ENCODE results near the gene TOLLIP.

TOLLIP gene

DNA sequence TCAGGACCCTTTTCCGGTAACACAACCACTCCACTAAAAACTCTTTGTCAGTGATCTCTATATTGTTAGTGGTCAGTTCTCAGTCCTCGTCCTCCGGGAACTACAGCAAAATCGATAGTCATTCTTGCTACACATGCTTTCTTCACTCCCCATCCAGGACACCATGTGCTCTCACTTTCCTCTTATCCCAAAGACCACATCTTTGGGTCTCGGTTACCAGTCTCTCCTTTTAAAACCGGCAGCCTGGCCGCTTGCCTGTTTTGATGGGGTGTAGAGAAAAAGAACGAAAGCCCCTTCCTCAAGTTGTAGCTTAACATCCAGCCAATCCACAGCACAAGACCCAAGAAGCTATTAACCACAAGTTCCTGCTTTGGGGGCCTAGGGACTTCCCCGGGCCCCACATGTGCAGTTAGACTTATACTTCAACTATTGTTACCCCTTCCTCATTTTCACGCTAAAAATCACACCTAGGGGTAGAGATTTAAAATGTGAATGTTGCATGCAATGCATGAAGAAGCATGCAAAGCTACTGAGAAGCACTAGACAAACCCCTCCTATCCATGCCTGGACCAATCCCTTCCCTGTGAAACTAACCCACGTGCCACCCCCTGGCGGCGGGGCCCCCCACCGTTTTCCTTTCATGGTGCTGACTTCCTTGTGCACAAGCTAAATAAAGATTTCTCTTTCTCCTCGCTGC lies 1.5 kb upstream of the TOLLIP start:
- DNase-seq (ENCODE audit: low read depth in 2 of 2), result peak; percentile 34 to 39

DNA sequence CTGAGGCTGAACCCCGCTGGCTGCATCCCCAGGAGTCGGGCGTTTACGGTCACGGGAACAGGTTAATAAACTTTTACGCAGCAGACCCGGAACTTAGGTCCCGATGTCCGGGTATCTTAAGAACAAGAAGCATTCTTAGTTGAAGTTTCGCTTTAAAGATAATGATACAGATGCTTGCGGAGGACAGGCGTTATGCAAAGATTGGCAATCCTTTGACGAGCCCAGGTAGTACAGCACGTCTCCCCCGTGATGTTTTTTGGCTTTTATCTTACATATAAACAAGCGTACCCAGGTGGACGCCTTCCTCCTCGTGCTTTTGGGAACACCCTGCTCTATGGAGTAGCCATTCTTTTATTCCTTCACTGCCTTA lies 871 bp upstream of the TOLLIP start:
- no peak for DNase-seq (ENCODE audit: low read depth in 2 of 2)

GRCh38 chr11:1308743-1309497 lies 512 bp downstream of the TOLLIP start:
- DNase-seq (ENCODE audit: low read depth in 2 of 2), result no peak

- DNase-seq (ENCODE audit: low read depth in 2 of 2), result no peak
Measured at GRCh38 chr11:1307998-1308742, 1.3 kb downstream of the TOLLIP start.

- DNase-seq (ENCODE audit: low read depth in 2 of 2), result no peak
Measured at GRCh38 chr11:1307163-1307870, 2.1 kb downstream of the TOLLIP start.

DNA sequence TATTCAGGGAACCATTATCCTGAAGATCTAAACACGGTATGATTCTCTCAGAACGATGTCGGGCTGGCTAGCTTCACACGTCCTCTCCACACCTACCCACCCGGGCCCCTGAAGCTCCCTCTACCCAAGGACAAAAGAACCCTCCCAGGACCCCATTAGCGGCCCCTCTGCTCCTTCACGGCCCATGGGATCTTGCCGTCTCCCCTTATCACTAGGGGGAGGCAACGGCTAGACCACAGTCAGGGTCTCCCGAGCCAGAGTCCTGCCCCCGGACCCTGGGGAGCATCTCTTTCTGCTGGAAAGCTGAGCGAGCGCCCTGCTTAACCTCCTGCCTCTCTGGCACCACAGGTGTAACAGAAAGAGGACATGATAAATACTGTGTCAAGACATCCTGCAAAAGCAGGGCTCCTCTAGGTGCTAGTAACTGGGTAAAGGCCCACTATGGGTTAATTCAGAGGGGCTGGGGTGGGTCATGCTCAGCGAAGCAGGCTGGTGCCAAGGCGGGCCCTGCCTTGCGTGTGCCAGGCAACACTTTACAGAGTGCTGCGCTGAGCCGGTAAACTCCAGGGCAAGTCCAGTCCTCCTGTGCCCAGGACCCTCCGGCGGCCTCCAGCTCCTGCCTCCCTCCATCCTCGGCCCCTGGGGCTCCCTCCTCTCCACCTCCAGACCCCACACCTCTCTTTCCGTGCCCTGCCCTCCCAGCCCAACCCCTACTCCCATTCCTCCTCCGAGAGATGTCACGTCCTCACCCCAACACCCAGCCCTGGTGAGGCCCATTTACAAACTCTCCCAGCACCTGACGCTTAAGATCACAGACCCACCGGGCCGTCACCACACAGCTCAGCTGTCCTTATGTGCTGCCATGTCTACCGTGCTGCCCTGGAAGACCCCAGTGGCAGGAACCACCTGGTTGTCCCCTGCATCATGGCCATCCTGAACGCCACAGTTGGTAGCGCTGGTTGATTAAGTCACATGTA lies 3.0 kb downstream of the TOLLIP start:
- DNase-seq (ENCODE audit: low read depth in 2 of 2), result no peak

DNA sequence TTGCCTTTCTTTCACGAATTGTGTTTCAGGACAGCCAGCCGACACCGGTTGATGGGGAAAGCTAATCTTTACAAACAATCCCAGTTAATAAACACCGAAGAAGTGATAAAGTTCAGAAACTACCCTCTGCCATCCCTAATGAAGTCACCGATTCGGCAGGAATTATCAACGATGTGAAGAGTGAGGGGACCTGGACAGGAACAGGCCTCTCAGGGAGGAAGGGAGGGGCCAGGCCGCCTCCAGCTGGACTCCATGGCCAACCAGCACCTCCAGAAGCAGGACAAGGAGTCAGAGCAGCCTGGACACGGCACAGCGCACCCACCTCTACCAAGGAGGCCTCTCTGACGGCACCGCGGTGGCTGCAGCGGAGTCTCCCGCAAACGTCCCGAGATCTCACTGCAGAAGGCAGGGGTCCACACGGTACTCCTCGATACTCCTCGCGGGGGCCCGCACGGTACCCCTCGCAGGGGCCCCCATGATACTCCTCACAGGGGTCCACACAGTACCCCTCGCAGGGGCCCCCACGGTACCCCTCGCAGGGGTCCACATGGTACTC lies 3.9 kb downstream of the TOLLIP start:
- no peak for DNase-seq (ENCODE audit: low read depth in 2 of 2)

- no peak for DNase-seq (ENCODE audit: low read depth in 2 of 2)
Measured at GRCh38 chr11:1305063-1305495, 4.4 kb downstream of the TOLLIP start.

DNA sequence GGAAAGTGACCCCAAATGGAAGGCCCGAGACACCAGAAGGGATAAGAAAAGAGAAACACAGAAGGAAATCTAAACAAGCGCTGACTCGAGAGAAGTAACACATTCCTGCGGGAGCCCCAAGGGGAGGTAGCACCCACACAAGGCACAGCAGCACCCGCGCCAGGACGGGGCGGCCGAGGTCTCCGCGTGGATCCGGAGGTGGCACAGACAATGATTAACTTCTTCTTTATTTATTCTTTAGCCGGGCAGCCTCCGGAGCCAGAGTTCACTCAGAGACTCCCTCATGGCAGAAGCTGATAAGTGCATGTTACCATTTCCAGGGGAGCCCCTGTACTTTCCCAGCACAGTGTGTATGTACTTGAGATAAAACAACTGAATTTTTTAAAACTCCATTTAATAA lies 5.1 kb downstream of the TOLLIP start:
- no peak for DNase-seq (ENCODE audit: low read depth in 2 of 2)

- DNase-seq (ENCODE audit: low read depth in 2 of 2), result no peak
Measured at GRCh38 chr11:1303973-1304372, 5.5 kb downstream of the TOLLIP start.

DNA sequence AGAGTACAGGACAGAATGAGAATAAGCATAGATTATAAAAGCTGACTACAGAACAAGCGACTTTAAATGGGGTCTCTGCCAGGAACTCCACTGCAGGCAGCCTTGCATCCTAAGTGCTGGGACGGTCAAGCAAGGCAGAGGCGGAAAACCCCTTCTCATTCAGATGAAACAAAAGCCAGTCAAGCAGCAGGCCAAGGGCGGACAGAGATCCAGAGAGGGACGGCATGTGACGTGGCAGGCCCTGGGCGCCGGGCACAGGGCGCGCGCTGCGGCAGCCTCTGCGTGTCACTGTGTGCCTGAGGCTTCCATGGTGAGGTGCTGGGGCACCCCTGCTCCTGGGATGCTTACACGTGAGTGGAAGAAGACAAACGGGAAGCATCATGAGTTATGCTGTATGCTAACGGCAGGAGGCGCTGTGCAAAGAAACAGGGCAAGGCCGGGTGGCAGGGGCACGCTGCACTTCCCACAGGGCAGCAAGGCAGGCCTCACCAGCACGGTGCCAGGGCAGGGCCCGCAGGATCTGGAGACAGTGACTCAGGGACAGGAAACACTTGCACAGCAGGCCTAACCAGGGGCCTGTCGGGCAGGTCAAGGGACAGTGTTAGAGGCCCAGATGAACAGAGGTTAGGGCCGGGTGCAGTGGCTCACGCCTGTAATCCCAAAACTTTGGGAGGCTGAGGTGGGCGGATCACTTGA lies 6.2 kb downstream of the TOLLIP start:
- DNase-seq (ENCODE audit: low read depth in 2 of 2), result no peak

DNA sequence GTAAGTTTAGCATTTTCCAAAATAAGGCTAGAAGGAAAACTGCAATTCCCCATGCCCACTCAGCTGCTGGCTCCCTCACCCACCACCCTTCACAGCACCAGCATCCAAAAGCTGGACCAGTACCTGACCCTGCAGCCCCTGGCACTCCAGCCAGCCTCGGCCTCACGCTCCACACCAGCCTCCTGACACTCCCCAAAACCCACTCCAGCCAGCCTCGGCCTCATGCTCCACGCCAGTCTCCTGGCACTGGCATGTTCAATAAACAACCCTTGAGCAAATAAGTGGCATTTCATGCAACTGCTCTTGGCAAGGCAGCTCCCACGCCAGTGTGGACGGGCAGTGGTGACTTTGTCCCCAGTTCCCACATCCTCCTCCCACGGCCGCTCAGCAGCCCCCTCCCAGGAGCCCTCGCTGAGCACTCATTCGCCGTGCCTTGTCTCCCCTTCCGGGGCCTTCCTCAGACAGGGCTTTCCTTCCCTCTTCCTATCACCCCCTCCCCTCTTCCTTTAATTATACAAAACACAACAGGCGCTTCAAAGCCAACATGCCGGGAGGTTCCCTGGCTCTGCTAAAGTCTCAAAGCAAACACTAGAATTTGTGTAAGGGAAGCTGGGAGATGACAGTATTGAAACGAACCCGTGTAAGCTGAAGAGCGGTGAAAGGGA lies 6.8 kb downstream of the TOLLIP start:
- DNase-seq (ENCODE audit: low read depth in 2 of 2), result no peak

- DNase-seq (ENCODE audit: low read depth in 2 of 2), result no peak
Measured at GRCh38 chr11:1302041-1302460, 7.4 kb downstream of the TOLLIP start.

DNA sequence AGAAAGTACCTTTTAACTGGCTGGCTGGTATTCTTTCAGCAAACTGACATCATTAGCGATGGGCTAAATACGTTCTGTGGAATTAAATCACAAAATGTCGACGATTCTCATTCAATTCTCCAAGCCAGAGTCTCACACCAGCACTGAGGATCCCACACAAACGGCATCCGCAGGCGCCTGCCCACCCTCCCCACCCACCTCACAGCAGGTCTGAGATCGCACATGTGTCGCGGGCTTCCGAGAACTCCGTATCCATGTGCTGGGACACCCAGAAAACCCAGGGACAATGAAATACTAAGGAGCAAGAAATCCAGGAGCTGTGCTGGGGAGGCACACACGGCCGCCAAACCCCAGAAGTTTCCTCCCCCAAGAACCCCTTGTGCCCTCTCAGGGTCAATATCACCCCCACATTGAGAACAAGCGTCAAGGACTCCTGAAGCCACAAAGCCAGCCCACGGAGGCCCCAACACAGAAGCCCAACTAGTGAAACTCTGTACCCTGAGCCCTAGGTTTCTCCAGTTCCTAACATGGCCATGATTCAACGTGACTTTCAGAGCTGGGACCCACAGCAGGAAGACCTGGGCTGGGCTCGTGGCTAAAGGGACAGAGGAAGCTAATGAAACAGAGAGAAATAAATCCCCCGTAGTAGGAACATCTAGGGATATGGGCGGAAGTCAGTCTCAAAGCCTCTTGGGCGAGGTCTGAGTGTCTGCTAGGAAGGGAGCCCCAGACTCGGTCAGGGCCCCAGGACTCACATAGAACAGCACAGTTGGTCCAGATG lies 8.0 kb downstream of the TOLLIP start:
- no peak for DNase-seq (ENCODE audit: low read depth in 2 of 2)

DNA sequence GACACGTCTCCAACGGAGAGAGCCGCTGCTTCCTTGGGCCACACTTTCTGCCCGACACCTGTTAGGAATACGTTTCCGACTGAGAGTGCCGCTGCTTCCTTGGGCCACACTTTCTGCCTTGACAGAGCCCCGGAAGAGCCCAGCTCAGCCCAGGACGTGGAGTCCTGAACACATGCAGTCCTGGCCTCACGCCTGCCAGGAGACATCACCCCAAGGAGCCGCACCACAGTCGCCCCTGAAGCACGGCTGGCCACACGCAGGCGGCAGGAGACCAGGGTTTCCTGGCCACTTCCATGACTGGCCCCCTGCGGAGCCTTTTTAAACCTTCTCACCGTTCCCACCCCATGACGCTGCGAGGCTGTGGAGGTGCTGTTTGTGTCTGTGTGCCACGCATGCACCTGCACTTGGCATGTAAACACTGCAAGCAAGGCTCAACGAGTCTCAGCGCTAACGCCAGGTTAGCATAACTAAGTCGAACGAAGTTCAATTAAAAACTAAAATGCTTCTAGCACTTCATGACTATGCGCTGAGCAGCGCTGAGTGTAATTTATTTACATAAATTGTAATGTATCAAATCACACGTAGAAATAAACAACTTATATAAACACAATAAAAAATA lies 8.8 kb downstream of the TOLLIP start:
- DNase-seq (ENCODE audit: low read depth in 2 of 2), result no peak

DNA sequence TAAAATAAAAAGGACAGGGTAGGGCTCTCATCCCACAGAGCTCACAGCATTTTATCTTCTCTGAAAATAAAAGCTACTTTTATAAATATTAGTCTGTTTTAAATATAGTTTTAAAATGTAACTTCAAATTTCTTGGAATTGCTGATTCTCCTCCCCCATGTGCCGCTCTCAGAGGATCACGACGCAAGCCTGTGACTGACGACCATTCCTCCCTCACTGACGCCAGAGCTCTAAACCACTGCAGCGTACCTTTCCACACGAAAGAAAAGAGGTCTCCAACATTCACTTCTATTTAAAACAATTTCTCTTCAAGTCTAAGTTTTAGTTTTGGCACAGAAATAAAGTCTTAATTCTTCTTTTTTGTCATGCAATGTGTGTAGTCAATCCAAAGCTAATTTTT lies 9.3 kb downstream of the TOLLIP start:
- no peak for DNase-seq (ENCODE audit: low read depth in 2 of 2)

DNA sequence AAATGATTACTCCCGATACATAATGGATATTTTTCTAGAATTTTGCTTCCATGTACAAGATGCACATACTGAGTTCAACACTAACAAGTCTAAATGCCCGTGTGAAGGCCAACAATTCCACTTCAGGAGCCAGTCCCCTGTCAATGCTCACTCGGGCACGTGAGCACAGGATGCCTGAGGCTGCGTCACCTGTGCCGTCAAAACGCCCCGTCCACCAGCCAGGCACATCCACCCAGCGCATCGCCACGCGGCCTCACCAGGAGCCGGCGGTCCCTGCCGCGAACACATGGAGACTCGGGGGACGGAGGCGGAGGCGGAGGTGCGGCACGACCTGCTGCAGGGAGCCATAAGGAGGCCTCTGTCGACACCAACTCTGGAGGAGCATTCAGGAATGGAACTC lies 9.8 kb downstream of the TOLLIP start:
- DNase-seq (ENCODE audit: low read depth in 2 of 2), result no peak

Measured in stimulated activated CD4-positive, alpha-beta T cell treated with anti-CD3 and anti-CD28 coated beads, Interleukin-4, amount 100 ng/mL, for 48 hours (primary cell).